SK-N-SH (cell line): Measurements from ENCODE around the gene SIM2. TPM values are rescaled to one million over a fixed set of nuclear protein-coding genes. Genes with fewer than 3 reads are reported as not detected.

ENCODE experiments used
- CTCF ChIA-PET: fragments of 300-600, 350-600 bp; formaldehyde crosslinking; extraction: SDS; loops from one replicate; lab custom pipeline; 2021; lab: Yijun Ruan, JAX
- POLR2A ChIA-PET: fragments of 350-600 bp; sonication (Branson Sonifier 250); formaldehyde crosslinking; extraction: SDS; loops from one replicate; lab custom pipeline; 2020; ENCODE audit warnings: antibody characterized with exemption, inconsistent platforms; lab: Yijun Ruan, JAX
- DNase-seq: peaks from one replicate; pipeline ENCODE4 v3.0.0; 2012
- H2AFZ ChIP-seq: fragments of 200-600 bp; sonication (generic); 2 replicates; pipeline ENCODE4 v1.8.1; 2016; ENCODE audit warnings: antibody characterized with exemption, mild to moderate bottlenecking, low read depth
- H3F3A ChIP-seq: fragments of 200-600 bp; sonication (generic); replicated peaks from 2 replicates; pipeline ENCODE3; 2016; ENCODE audit warnings: antibody characterized with exemption, mild to moderate bottlenecking; ENCODE audit not compliant: insufficient read depth
- H3K27ac ChIP-seq, 2 experiments: fragments of 200-500 bp in 1 of 2; fragments of 200-600 bp in 1 of 2; sonication (Bioruptor generic) in 1 of 2; sonication (generic), shearing (Covaris generic) in 1 of 2; 2 replicates each; pipeline versions ENCODE4 v1.5.1 to v1.6.1; 2014 to 2016; ENCODE audit warnings: low read depth in 2 of 2, inconsistent platforms in 1 of 2, low read length in 1 of 2, mild to moderate bottlenecking in 1 of 2, mixed read lengths in 1 of 2
- H3K27me3 ChIP-seq: fragments of 200-600 bp; sonication (generic), shearing (Covaris generic); 2 replicates; pipeline ENCODE4 v1.6.1; 2016; ENCODE audit warnings: mixed run types; ENCODE audit not compliant: insufficient read depth
- H3K36me3 ChIP-seq, 2 experiments: fragments of 200-500 bp in 1 of 2; fragments of 200-600 bp in 1 of 2; sonication (Bioruptor generic) in 1 of 2; sonication (generic) in 1 of 2; replicated peaks in 1 of 2; 2 replicates each; pipeline versions ENCODE3 to v1.5.1; 2014 to 2016; ENCODE audit warnings: low read length in 1 of 2, mild to moderate bottlenecking in 1 of 2; ENCODE audit not compliant: insufficient read depth in 2 of 2, control insufficient read depth in 1 of 2
- H3K4me1 ChIP-seq, 2 experiments: fragments of 200-500 bp in 1 of 2; fragments of 200-600 bp in 1 of 2; sonication (Bioruptor generic) in 1 of 2; sonication (generic), shearing (Covaris generic) in 1 of 2; 2 replicates each; pipeline versions ENCODE4 v1.5.1 to v1.6.1; 2014 to 2016; ENCODE audit warnings: low read depth in 1 of 2, low read length in 1 of 2, mixed run types in 1 of 2; ENCODE audit not compliant: insufficient read depth in 2 of 2, control insufficient read depth in 1 of 2
- H3K4me2 ChIP-seq: fragments of 200-600 bp; sonication (generic), shearing (Covaris generic); 2 replicates; pipeline ENCODE4 v1.6.1; 2017; ENCODE audit warnings: mixed run types
- H3K4me3 ChIP-seq, 2 experiments: fragments of 200-500 bp in 1 of 2; fragments of 200-600 bp in 1 of 2; sonication (Bioruptor generic) in 1 of 2; sonication (generic), shearing (Covaris generic) in 1 of 2; 2 replicates each; pipeline versions ENCODE4 v1.5.1 to v1.8.1; 2014 to 2016; ENCODE audit warnings: low read depth in 2 of 2, inconsistent platforms in 1 of 2, low read length in 1 of 2, mild to moderate bottlenecking in 1 of 2, mixed read lengths in 1 of 2, moderate library complexity in 1 of 2
- H3K79me2 ChIP-seq: fragments of 200-600 bp; sonication (generic); 2 replicates; pipeline ENCODE4 v1.8.1; 2017; ENCODE audit warnings: mild to moderate bottlenecking; ENCODE audit not compliant: insufficient read depth
- H3K9ac ChIP-seq: fragments of 200-600 bp; sonication (generic); 2 replicates; pipeline ENCODE4 v1.6.1; 2017; ENCODE audit warnings: mixed run types
- H3K9me2 ChIP-seq: fragments of 200-600 bp; sonication (generic); 2 replicates; pipeline ENCODE4 v1.6.1; 2017; ENCODE audit warnings: mixed run types
- H3K9me3 ChIP-seq: fragments of 200-600 bp; sonication (generic); 2 replicates; pipeline ENCODE4 v1.6.1; 2017; ENCODE audit warnings: mixed run types, mild to moderate bottlenecking, moderate library complexity
- H4K20me1 ChIP-seq: fragments of 200-600 bp; sonication (generic); 2 replicates; pipeline ENCODE4 v1.6.1; 2017; ENCODE audit warnings: mild to moderate bottlenecking, mixed run types; ENCODE audit not compliant: insufficient read depth
- GATA2 ChIP-seq: sonication (generic); formaldehyde crosslinking; IDR thresholded peaks from 2 replicates; pipeline ENCODE4 v1.5.0; 2020; ENCODE audit warnings: mild to moderate bottlenecking, missing genetic modification reagents
- MXI1 ChIP-seq: IDR thresholded peaks from 2 replicates; pipeline ENCODE4 v1.6.1; 2012; ENCODE audit warnings: mild to moderate bottlenecking, low read depth, low read length, improper control_type of control experiment
- NFIC ChIP-seq: IDR thresholded peaks from 2 replicates; pipeline ENCODE4 v1.4.0; 2012; ENCODE audit warnings: borderline replicate concordance
- PBX3 ChIP-seq: IDR thresholded peaks from 2 replicates; pipeline ENCODE4; 2012
- POLR2AphosphoS5 ChIP-seq: IDR thresholded peaks from 2 replicates; pipeline ENCODE4 v1.6.1; 2012; ENCODE audit warnings: low read depth, low read length
- RCOR1 ChIP-seq: fragments of 150-350 bp; IDR thresholded peaks from 2 replicates; pipeline ENCODE4 v1.6.1; 2017; ENCODE audit warnings: antibody characterized with exemption, low read length
- RFX5 ChIP-seq: IDR thresholded peaks from 2 replicates; pipeline ENCODE4 v1.6.1; 2012; ENCODE audit warnings: mild to moderate bottlenecking, improper control_type of control experiment, low read length
- TAF1 ChIP-seq: IDR thresholded peaks from 2 replicates; pipeline ENCODE4 v1.6.1; 2012; ENCODE audit warnings: low read depth, mild to moderate bottlenecking, low read length, moderate library complexity, borderline replicate concordance
- TEAD4 ChIP-seq: IDR thresholded peaks from 2 replicates; pipeline ENCODE4 v1.4.0; 2012; ENCODE audit warnings: mild to moderate bottlenecking, borderline replicate concordance; ENCODE audit not compliant: insufficient read depth
- USF1 ChIP-seq: IDR thresholded peaks from 2 replicates; pipeline ENCODE4 v1.4.0; 2012; ENCODE audit warnings: low read depth, borderline replicate concordance
- WGBS: methylation state at CpG from one replicate; pipeline ENCODE4 v1.1.6; 2017; ENCODE audit warnings: low lambda C conversion rate; 5-methylcytosine and 5-hydroxymethylcytosine counted together
- polyA plus RNA-seq, 3 experiments: library from polyadenylated mRNA; depleted of rRNA; stranded (reverse); fragments of >200 nt; gene quantifications; 2 replicates each; pipeline ENCODE4 v1.2.3, GENCODE V29; 2012
- TF ChIP-seq, protein P1 (sequence below): fragments of 200-600 bp; sonication (generic); IDR thresholded peaks from 2 replicates; pipeline ENCODE4 v1.6.1; 2017; ENCODE audit warnings: antibody characterized with exemption, mild to moderate bottlenecking, moderate library complexity

Gene SIM2
- polyA plus RNA-seq, 1 of the 3 experiments (the other 2 are of a cell fraction), result not detected

GRCh38 chr21:36732217-36732616 lies 33.3 kb downstream of the SIM2 start:
- ChIA-PET POLR2A (no interaction called here), CTCF (interaction anchor here (1.4 to 1.9 kb wide), 2 partner anchors 13 to 16 kb away, joined by 5 read pairs; no protein-coding TSS in a partner anchor)
- no peak overlapping the region for H3K9ac ChIP-seq
- H3K36me3 ChIP-seq, result no peaks in the 10 kb centered on the region
- peaks cover 0 to 5% of the 10 kb centered on the region in 2 experiments; a peak in 1 of 4 replicates for H3K4me1 ChIP-seq
- no peak overlapping the region for H3K27ac ChIP-seq
- H4K20me1 ChIP-seq, result no peaks in the 10 kb centered on the region
- no peaks in the 10 kb centered on the region for H3F3A ChIP-seq
- TF ChIP-seq PBX3, result no peak
- H2AFZ ChIP-seq, result no peak overlapping the region
- DNase-seq, result no peak
- H3K4me3 ChIP-seq, result no peak overlapping the region
- peaks cover 36% of the 10 kb centered on the region for H3K27me3 ChIP-seq
- no peaks in the 10 kb centered on the region for H3K9me3 ChIP-seq
- H3K4me2 ChIP-seq, result no peak overlapping the region
- H3K79me2 ChIP-seq, result no peaks in the 10 kb centered on the region
- no peaks in the 10 kb centered on the region for H3K9me2 ChIP-seq
- WGBS, result 44% methylated on average over 2 of the region's 14 CpGs

- POLR2A ChIA-PET, result no interaction called here
- no peaks in the 10 kb centered on the region for H3K9me3 ChIP-seq
- H3K79me2 ChIP-seq, result no peaks in the 10 kb centered on the region
- H3K9me2 ChIP-seq, result no peaks in the 10 kb centered on the region
- H3K4me3 ChIP-seq, result no peak overlapping the region
- H2AFZ ChIP-seq, result no peak overlapping the region
- no peak overlapping the region for H3K27ac ChIP-seq
- peaks cover 36% of the 10 kb centered on the region for H3K27me3 ChIP-seq
- DNase-seq, result no peak
- H3K36me3 ChIP-seq, result no peaks in the 10 kb centered on the region
- TF ChIP-seq RFX5 (no peak), POLR2AphosphoS5 (no peak), TAF1 (no peak), GATA2 (no peak), USF1 (no peak), TEAD4 (no peak), NFIC (no peak), MXI1 (no peak), RCOR1 (no peak)
- TF ChIP-seq, protein P1, sequence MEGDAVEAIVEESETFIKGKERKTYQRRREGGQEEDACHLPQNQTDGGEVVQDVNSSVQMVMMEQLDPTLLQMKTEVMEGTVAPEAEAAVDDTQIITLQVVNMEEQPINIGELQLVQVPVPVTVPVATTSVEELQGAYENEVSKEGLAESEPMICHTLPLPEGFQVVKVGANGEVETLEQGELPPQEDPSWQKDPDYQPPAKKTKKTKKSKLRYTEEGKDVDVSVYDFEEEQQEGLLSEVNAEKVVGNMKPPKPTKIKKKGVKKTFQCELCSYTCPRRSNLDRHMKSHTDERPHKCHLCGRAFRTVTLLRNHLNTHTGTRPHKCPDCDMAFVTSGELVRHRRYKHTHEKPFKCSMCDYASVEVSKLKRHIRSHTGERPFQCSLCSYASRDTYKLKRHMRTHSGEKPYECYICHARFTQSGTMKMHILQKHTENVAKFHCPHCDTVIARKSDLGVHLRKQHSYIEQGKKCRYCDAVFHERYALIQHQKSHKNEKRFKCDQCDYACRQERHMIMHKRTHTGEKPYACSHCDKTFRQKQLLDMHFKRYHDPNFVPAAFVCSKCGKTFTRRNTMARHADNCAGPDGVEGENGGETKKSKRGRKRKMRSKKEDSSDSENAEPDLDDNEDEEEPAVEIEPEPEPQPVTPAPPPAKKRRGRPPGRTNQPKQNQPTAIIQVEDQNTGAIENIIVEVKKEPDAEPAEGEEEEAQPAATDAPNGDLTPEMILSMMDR, result no peak
- no peaks in the 10 kb centered on the region for H4K20me1 ChIP-seq
- no peak overlapping the region for H3K9ac ChIP-seq
- CTCF ChIA-PET, result interaction anchor here (1.4 to 1.9 kb wide), 2 partner anchors 13 to 15 kb away, joined by 4 to 5 read pairs; no protein-coding TSS in a partner anchor
- peaks cover 0 to 5% of the 10 kb centered on the region in 2 experiments; a peak in 1 of 4 replicates for H3K4me1 ChIP-seq
- 40% methylated on average over 6 of the region's 7 CpGs for WGBS
- H3F3A ChIP-seq, result no peaks in the 10 kb centered on the region
- H3K4me2 ChIP-seq, result no peak overlapping the region
Measured at GRCh38 chr21:36732761-36733160, 33.8 kb downstream of the SIM2 start.
